Measurements from ENCODE around the gene NLGN3.

The NLGN3 gene

DNA sequence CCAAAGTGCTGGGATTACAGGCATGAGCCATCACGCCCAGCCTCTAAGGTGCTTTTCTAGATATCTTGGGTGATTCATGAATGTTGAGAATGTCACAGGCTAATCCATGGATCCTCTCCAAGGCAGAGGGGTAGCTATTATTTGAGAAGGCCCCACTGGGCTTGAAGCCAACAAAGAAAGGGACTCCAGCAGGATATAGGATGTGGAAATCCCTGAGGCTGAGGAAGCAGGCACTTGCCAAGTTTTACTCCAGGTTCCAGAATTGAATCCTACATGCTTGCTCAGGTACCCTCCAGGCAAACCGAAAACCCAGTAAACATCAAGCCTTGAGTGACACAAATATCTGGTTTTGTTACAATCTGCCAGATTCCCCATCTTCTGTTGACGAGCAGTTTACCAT, 15.8 kb downstream of the NLGN3 start:
- H3K27me3 ChIP-seq (ENCODE audit: insufficient read depth, low read length, poor library complexity, severe bottlenecking): no peaks in the 10 kb centered on the region
- H3K9me2 ChIP-seq (replicated peaks; ENCODE audit: low read depth, low read length): no peaks in the 10 kb centered on the region
- H3K79me2 ChIP-seq (ENCODE audit: insufficient read depth, low read length): no peaks in the 10 kb centered on the region
- no peaks in the 10 kb centered on the region for H3K36me3 ChIP-seq (ENCODE audit: insufficient read depth, low read length)
- no peak overlapping the region for H3K9ac ChIP-seq (ENCODE audit: low read depth, low read length, poor library complexity, severe bottlenecking)
- H3K4me3 ChIP-seq (ENCODE audit: low read length, poor library complexity, severe bottlenecking): no peak overlapping the region
- no peaks in the 10 kb centered on the region for H3K4me1 ChIP-seq (ENCODE audit: insufficient read depth, low read length, poor library complexity, severe bottlenecking)
- H3F3A ChIP-seq (ENCODE audit: low read depth): no peaks in the 10 kb centered on the region
- H3K4me2 ChIP-seq (ENCODE audit: low read depth, low read length, poor library complexity, severe bottlenecking): no peak overlapping the region
- H2AFZ ChIP-seq (ENCODE audit: low read length): no peak overlapping the region
- no peaks in the 10 kb centered on the region for H4K20me1 ChIP-seq (ENCODE audit: insufficient read depth, low read length, poor library complexity, severe bottlenecking)
- no peak for TF ChIP-seq EZH2phosphoT487 (IDR thresholded peaks at IDR 0.05; ENCODE audit: borderline replicate concordance)
- TF ChIP-seq, protein P1, sequence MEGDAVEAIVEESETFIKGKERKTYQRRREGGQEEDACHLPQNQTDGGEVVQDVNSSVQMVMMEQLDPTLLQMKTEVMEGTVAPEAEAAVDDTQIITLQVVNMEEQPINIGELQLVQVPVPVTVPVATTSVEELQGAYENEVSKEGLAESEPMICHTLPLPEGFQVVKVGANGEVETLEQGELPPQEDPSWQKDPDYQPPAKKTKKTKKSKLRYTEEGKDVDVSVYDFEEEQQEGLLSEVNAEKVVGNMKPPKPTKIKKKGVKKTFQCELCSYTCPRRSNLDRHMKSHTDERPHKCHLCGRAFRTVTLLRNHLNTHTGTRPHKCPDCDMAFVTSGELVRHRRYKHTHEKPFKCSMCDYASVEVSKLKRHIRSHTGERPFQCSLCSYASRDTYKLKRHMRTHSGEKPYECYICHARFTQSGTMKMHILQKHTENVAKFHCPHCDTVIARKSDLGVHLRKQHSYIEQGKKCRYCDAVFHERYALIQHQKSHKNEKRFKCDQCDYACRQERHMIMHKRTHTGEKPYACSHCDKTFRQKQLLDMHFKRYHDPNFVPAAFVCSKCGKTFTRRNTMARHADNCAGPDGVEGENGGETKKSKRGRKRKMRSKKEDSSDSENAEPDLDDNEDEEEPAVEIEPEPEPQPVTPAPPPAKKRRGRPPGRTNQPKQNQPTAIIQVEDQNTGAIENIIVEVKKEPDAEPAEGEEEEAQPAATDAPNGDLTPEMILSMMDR (conservative IDR thresholded peaks at IDR 0.05; ENCODE audit: low read length): no peak
- H3K9me3 ChIP-seq (ENCODE audit: insufficient read depth, low read depth, low read length): no peaks in the 10 kb centered on the region

DNA sequence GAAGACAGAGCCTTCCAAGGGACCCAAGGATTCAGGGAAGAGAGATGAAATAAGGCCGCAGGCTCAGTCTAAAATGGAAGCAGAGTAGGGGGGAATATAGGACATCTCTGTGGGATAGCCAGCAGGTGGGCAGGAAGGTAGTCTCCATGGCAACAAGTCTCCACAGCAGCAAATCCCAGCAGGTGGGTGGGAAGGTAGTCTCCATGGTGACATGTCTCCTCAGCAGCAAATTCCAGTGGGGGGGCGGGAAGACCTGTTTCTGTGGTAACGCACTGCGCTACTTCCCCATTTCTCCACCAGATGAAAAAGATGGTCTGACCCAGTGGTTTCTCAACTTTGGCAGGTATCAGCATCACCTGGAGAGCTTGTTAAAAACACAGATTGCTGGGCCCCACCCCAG, 18.3 kb downstream of the NLGN3 start:
- TF ChIP-seq, protein P1 (conservative IDR thresholded peaks at IDR 0.05; ENCODE audit: low read length): no peak
- no peaks in the 10 kb centered on the region for H3K9me3 ChIP-seq (ENCODE audit: insufficient read depth, low read depth, low read length)

DNA sequence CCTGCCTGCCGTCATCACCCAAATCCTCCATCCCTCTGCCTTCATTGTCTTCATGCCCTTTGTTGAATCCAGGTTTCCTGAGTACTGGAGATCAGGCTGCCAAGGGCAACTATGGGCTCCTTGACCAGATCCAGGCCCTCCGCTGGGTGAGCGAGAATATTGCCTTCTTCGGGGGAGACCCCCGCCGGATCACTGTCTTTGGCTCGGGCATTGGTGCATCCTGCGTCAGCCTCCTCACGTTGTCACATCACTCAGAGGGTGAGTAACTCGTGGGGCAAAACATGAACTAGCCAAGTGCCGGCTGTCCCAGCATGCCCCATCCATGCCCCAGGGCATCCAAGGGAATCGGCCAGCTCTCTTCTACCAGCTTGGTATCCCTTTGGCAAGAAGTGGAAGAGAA, 19.4 kb downstream of the NLGN3 start:
- Histone ChIP-seq H3K9me3 (ENCODE audit: insufficient read depth, low read depth, low read length) (no peaks in the 10 kb centered on the region), H4K20me1 (ENCODE audit: insufficient read depth, low read length, poor library complexity, severe bottlenecking) (no peaks in the 10 kb centered on the region), H3K79me2 (ENCODE audit: insufficient read depth, low read length) (no peaks in the 10 kb centered on the region), H3K9ac (ENCODE audit: low read depth, low read length, poor library complexity, severe bottlenecking) (no peak overlapping the region), H3K9me2 (replicated peaks; ENCODE audit: low read depth, low read length) (no peaks in the 10 kb centered on the region), H2AFZ (ENCODE audit: low read length) (no peak overlapping the region), H3K4me1 (ENCODE audit: insufficient read depth, low read length, poor library complexity, severe bottlenecking) (no peaks in the 10 kb centered on the region), H3K4me2 (ENCODE audit: low read depth, low read length, poor library complexity, severe bottlenecking) (no peak overlapping the region), H3K27me3 (ENCODE audit: insufficient read depth, low read length, poor library complexity, severe bottlenecking) (no peaks in the 10 kb centered on the region), H3K4me3 (ENCODE audit: low read length, poor library complexity, severe bottlenecking) (no peak overlapping the region), H3F3A (ENCODE audit: low read depth) (no peaks in the 10 kb centered on the region), H3K36me3 (ENCODE audit: insufficient read depth, low read length) (no peaks in the 10 kb centered on the region)
- TF ChIP-seq, protein P1 (conservative IDR thresholded peaks at IDR 0.05; ENCODE audit: low read length): no peak

More for the DNA sequence above, 18.3 kb downstream of the NLGN3 start:
- H3K4me1 ChIP-seq (ENCODE audit: insufficient read depth, low read length, poor library complexity, severe bottlenecking): no peaks in the 10 kb centered on the region
- no peak overlapping the region for H3K4me2 ChIP-seq (ENCODE audit: low read depth, low read length, poor library complexity, severe bottlenecking)
- no peaks in the 10 kb centered on the region for H3K36me3 ChIP-seq (ENCODE audit: insufficient read depth, low read length)
- no peaks in the 10 kb centered on the region for H3K27me3 ChIP-seq (ENCODE audit: insufficient read depth, low read length, poor library complexity, severe bottlenecking)
- no peak overlapping the region for H3K4me3 ChIP-seq (ENCODE audit: low read length, poor library complexity, severe bottlenecking)
- H4K20me1 ChIP-seq (ENCODE audit: insufficient read depth, low read length, poor library complexity, severe bottlenecking): no peaks in the 10 kb centered on the region
- H3K79me2 ChIP-seq (ENCODE audit: insufficient read depth, low read length): no peaks in the 10 kb centered on the region
- H3F3A ChIP-seq (ENCODE audit: low read depth): no peaks in the 10 kb centered on the region
- H3K9me2 ChIP-seq (replicated peaks; ENCODE audit: low read depth, low read length): no peaks in the 10 kb centered on the region
- no peak overlapping the region for H2AFZ ChIP-seq (ENCODE audit: low read length)
- no peak overlapping the region for H3K9ac ChIP-seq (ENCODE audit: low read depth, low read length, poor library complexity, severe bottlenecking)
